PC-3 (cell line): ENCODE measurements around the gene ADAD2. TPM values are rescaled to one million over a fixed set of nuclear protein-coding genes. Genes with fewer than 3 reads are reported as not detected.

Experiments
- ATAC-seq: fragments of 200-7000 bp; cut with Tn5 transposase; 2 replicates; pipeline ENCODE4 v1.9.1; 2020; ENCODE audit warnings: mild to moderate bottlenecking, moderate library complexity
- BruUV-seq: library from RNA; stranded (reverse); fragments of 400-500 nt; replicated peaks from 2 replicates; lab custom pipeline; 2021; lab: Mats Ljungman, UMichigan
- CTCF ChIA-PET: fragments of 300-600 bp; sonication (Branson Sonifier 250); formaldehyde crosslinking; loops from one replicate; lab custom pipeline; 2022; ENCODE audit warnings: antibody characterized with exemption; lab: Charles Lee
- POLR2A ChIA-PET: fragments of 300-600 bp; sonication (Branson Sonifier 250); formaldehyde crosslinking; loops from one replicate; lab custom pipeline; 2022; ENCODE audit warnings: antibody characterized with exemption; ENCODE audit not compliant: unreplicated experiment; lab: Charles Lee
- DNase-seq: peaks from one replicate; pipeline ENCODE4 v3.0.0-alpha.2; 2015
- H2AFZ ChIP-seq: fragments of 300-600 bp; sonication (generic); 2 replicates; pipeline ENCODE4 v1.6.0; 2016; ENCODE audit warnings: antibody characterized with exemption, low read length
- H3F3A ChIP-seq: fragments of 300-600 bp; sonication (generic); one replicate; pipeline ENCODE4 v1.6.0; 2017; ENCODE audit warnings: antibody characterized with exemption, low read length, control low read depth, mild to moderate bottlenecking; ENCODE audit not compliant: unreplicated experiment
- H3K27ac ChIP-seq: fragments of 300-600 bp; sonication (generic); 2 replicates; pipeline ENCODE4 v1.5.1; 2016; ENCODE audit warnings: mild to moderate bottlenecking, low read length
- H3K27me3 ChIP-seq: fragments of 300-600 bp; sonication (generic); 2 replicates; pipeline ENCODE4 v1.6.1; 2016; ENCODE audit warnings: low read length, mixed read lengths
- H3K36me3 ChIP-seq: fragments of 300-600 bp; sonication (generic); 2 replicates; pipeline ENCODE4 v1.6.1; 2016; ENCODE audit warnings: low read depth, mixed run types, low read length, mixed read lengths
- H3K4me1 ChIP-seq: fragments of 300-600 bp; sonication (generic); 2 replicates; pipeline ENCODE4 v1.5.1; 2016; ENCODE audit warnings: low read length; ENCODE audit not compliant: insufficient read depth
- H3K4me2 ChIP-seq: fragments of 300-600 bp; sonication (generic); 2 replicates; pipeline ENCODE4 v1.6.0; 2016; ENCODE audit warnings: low read length
- H3K4me3 ChIP-seq: fragments of 300-600 bp; sonication (generic); 2 replicates; pipeline ENCODE4 v1.5.1; 2016; ENCODE audit warnings: mild to moderate bottlenecking, low read length, mixed read lengths
- H3K79me2 ChIP-seq: fragments of 300-600 bp; sonication (generic); 2 replicates; pipeline ENCODE4 v1.6.1; 2017; ENCODE audit warnings: low read length, mixed read lengths
- H3K9ac ChIP-seq: fragments of 300-600 bp; sonication (generic); 2 replicates; pipeline ENCODE4 v1.6.0; 2016; ENCODE audit warnings: mild to moderate bottlenecking, low read length
- H3K9me2 ChIP-seq: fragments of 300-600 bp; sonication (generic); replicated peaks from 2 replicates; pipeline ENCODE4 v1.6.1; 2016; ENCODE audit warnings: mixed run types, low read length, mixed read lengths
- H3K9me3 ChIP-seq: fragments of 300-600 bp; sonication (generic); 2 replicates; pipeline ENCODE4 v1.6.1; 2016; ENCODE audit warnings: low read length, mixed read lengths
- H4K20me1 ChIP-seq: fragments of 300-600 bp; sonication (generic); 2 replicates; pipeline ENCODE4 v1.6.1; 2016; ENCODE audit warnings: low read length, mixed read lengths
- CTCF ChIP-seq: fragments of 300-600 bp; sonication (generic); conservative IDR thresholded peaks from 2 replicates; pipeline ENCODE4 v1.5.1; 2017; ENCODE audit warnings: antibody characterized with exemption, low read depth, mild to moderate bottlenecking, low read length
- EZH2 ChIP-seq: fragments of 300-600 bp; sonication (generic); IDR thresholded peaks from one replicate; pipeline ENCODE4 v1.6.1; 2017; ENCODE audit warnings: antibody characterized with exemption, mild to moderate bottlenecking, low read length; ENCODE audit not compliant: unreplicated experiment
- EZH2phosphoT487 ChIP-seq: fragments of 300-600 bp; sonication (generic); IDR thresholded peaks from 2 replicates; pipeline ENCODE4 v1.6.1; 2018; ENCODE audit warnings: mild to moderate bottlenecking, antibody characterized with exemption, low read length, borderline replicate concordance
- intact Hi-C: fragments of 100-400 bp; cut with micrococcal nuclease; formaldehyde crosslinking; loops from 2 replicates; pipeline ENCODE4 v1.9.0; 2023
- total RNA-seq: library from RNA; depleted of rRNA; stranded (reverse); fragments of >200 nt; gene quantifications from 2 replicates; pipeline ENCODE4 v1.2.3, GENCODE V29; 2014

Gene ADAD2
- total RNA-seq, 1 experiment from 2014 or later = not detected

GRCh38 chr16:84197466-84198128 lies 6.6 kb downstream of the ADAD2 start:
- H3K4me1 ChIP-seq = no peaks in the 10 kb centered on the region
- POLR2A ChIA-PET = no interaction called here
- no peaks in the 10 kb centered on the region for H3K9me2 ChIP-seq
- no peak overlapping the region for H3K4me2 ChIP-seq
- TF ChIP-seq CTCF = no peak
- TF ChIP-seq EZH2 = no peak
- TF ChIP-seq EZH2phosphoT487 = no peak
- H3K9me3 ChIP-seq = no peaks in the 10 kb centered on the region
- no peaks in the 10 kb centered on the region for H3K36me3 ChIP-seq
- intact Hi-C loops = no loop called here
- H2AFZ ChIP-seq = no peak overlapping the region
- H4K20me1 ChIP-seq = no peaks in the 10 kb centered on the region
- H3F3A ChIP-seq = no peaks in the 10 kb centered on the region
- no peak for DNase-seq
- ATAC-seq = no peak
- no TSS peak for BruUV-seq
- CTCF ChIA-PET = no interaction called here
- H3K9ac ChIP-seq = no peak overlapping the region
- H3K4me3 ChIP-seq = no peak overlapping the region
- no peaks in the 10 kb centered on the region for H3K27me3 ChIP-seq
- no peaks in the 10 kb centered on the region for H3K79me2 ChIP-seq
- H3K27ac ChIP-seq = no peak overlapping the region

GRCh38 chr16:84198401-84198800 lies 7.4 kb downstream of the ADAD2 start:
- peak; percentile 30 for DNase-seq

More at GRCh38 chr16:84198401-84198800, 7.4 kb downstream of the ADAD2 start:
- Histone ChIP-seq H3K79me2 (no peaks in the 10 kb centered on the region), H3K9me3 (no peaks in the 10 kb centered on the region), H4K20me1 (no peaks in the 10 kb centered on the region), H3K9ac (no peak overlapping the region), H3K4me1 (no peaks in the 10 kb centered on the region), H3K4me3 (no peak overlapping the region), H2AFZ (no peak overlapping the region), H3K9me2 (no peaks in the 10 kb centered on the region), H3K27me3 (no peaks in the 10 kb centered on the region), H3K36me3 (no peaks in the 10 kb centered on the region), H3F3A (no peaks in the 10 kb centered on the region), H3K27ac (no peak overlapping the region), H3K4me2 (no peak overlapping the region)
- TF ChIP-seq CTCF = no peak
- TF ChIP-seq EZH2phosphoT487 = no peak
- no peak for TF ChIP-seq EZH2
- intact Hi-C loops = no loop called here
- ChIA-PET POLR2A (no interaction called here), CTCF (no interaction called here)
- peak; percentile 85 for ATAC-seq
- no TSS peak for BruUV-seq
